Keratinocyte (primary cell): Measurements from ENCODE around the gene RASA3. TPM values are rescaled to one million over a fixed set of nuclear protein-coding genes. Genes with fewer than 3 reads are reported as not detected.

Experiments
- DNase-seq: peaks from one replicate; pipeline ENCODE4 v3.0.0-alpha.2; 2011; ENCODE audit warnings: low read depth, missing footprints, low spot score
- FAIRE-seq: peaks from 2 replicates; lab custom pipeline; 2011; peaks lifted over from hg19 to GRCh38; lab: Jason Lieb, UNC
- H2AFZ ChIP-seq: 2 replicates; pipeline ENCODE4 v1.6.0; 2012; ENCODE audit warnings: low read length, control low read depth, inconsistent platforms; ENCODE audit not compliant: control insufficient read depth
- H3K27ac ChIP-seq: 2 replicates; pipeline ENCODE4 v1.5.1; 2011; ENCODE audit warnings: low read length; ENCODE audit not compliant: control insufficient read depth, insufficient read depth
- H3K27me3 ChIP-seq: 3 replicates; pipeline ENCODE4 v1.6.0; 2011; ENCODE audit warnings: low read length; ENCODE audit not compliant: control insufficient read depth, insufficient read depth; ENCODE audit errors: extremely low read depth
- H3K36me3 ChIP-seq, 2 experiments: 2 replicates in 1 of 2; 3 replicates in 1 of 2; pipeline ENCODE4 v1.5.1; 2011; ENCODE audit warnings: low read length in 2 of 2, mild to moderate bottlenecking in 1 of 2; ENCODE audit not compliant: control insufficient read depth in 2 of 2, insufficient read depth in 2 of 2; ENCODE audit errors: extremely low read depth in 1 of 2
- H3K4me1 ChIP-seq: 3 replicates; pipeline ENCODE4 v1.5.1; 2011; ENCODE audit warnings: low read length; ENCODE audit not compliant: control insufficient read depth, insufficient read depth; ENCODE audit errors: extremely low read depth
- H3K4me2 ChIP-seq: 3 replicates; pipeline ENCODE4 v1.6.0; 2011; ENCODE audit warnings: low read depth, low read length; ENCODE audit not compliant: control insufficient read depth, insufficient read depth; ENCODE audit errors: extremely low read depth
- H3K4me3 ChIP-seq, 3 experiments: fragments of 200-600 bp in 1 of 3; sonication (generic) in 1 of 3; 2 replicates in 2 of 3; 3 replicates in 1 of 3; pipeline ENCODE4 v1.5.1; 2011 to 2016; ENCODE audit warnings: low read length in 3 of 3, mild to moderate bottlenecking in 3 of 3, control low read depth in 2 of 3, inconsistent platforms in 1 of 3, low read depth in 1 of 3, mixed read lengths in 1 of 3, mixed run types in 1 of 3, moderate library complexity in 1 of 3; ENCODE audit not compliant: control insufficient read depth in 2 of 3, insufficient read depth in 2 of 3; ENCODE audit errors: extremely low read depth in 1 of 3
- H3K79me2 ChIP-seq: 2 replicates; pipeline ENCODE4 v1.6.0; 2012; ENCODE audit warnings: low read length; ENCODE audit not compliant: control insufficient read depth, insufficient read depth
- H3K9ac ChIP-seq: 3 replicates; pipeline ENCODE4 v1.6.0; 2011; ENCODE audit warnings: low read length; ENCODE audit not compliant: control insufficient read depth, insufficient read depth; ENCODE audit errors: extremely low read depth
- H3K9me1 ChIP-seq: 3 replicates; pipeline ENCODE4 v1.6.0; 2011; ENCODE audit warnings: low read length; ENCODE audit not compliant: control insufficient read depth, insufficient read depth; ENCODE audit errors: extremely low read depth
- H3K9me3 ChIP-seq: 2 replicates; pipeline ENCODE4 v1.5.1; 2012; ENCODE audit warnings: low read depth, low read length; ENCODE audit not compliant: control insufficient read depth
- H4K20me1 ChIP-seq: 3 replicates; pipeline ENCODE4 v1.6.0; 2011; ENCODE audit warnings: low read length; ENCODE audit not compliant: control insufficient read depth, insufficient read depth; ENCODE audit errors: extremely low read depth
- CTCF ChIP-seq, 3 experiments: IDR thresholded peaks in 1 of 3; conservative IDR thresholded peaks in 1 of 3; optimal IDR thresholded peaks in 1 of 3; 2 replicates in 2 of 3; 3 replicates in 1 of 3; pipeline versions ENCODE3 to v1.5.1; 2011; ENCODE audit warnings: low read length in 3 of 3, mild to moderate bottlenecking in 3 of 3, moderate library complexity in 2 of 3, control low read depth in 1 of 3, inconsistent platforms in 1 of 3; ENCODE audit not compliant: insufficient read depth in 2 of 3; ENCODE audit errors: extremely low read depth in 1 of 3
- EZH2 ChIP-seq: IDR thresholded peaks from one replicate; pipeline ENCODE4 v1.6.1; 2012; ENCODE audit warnings: inconsistent platforms, mild to moderate bottlenecking, low read length, moderate library complexity
- dilution Hi-C: fragments of 300-500 bp; cut with MboI; formaldehyde crosslinking; loops from one replicate; pipeline ENCODE4 v1.7.0; 2020; ENCODE audit warnings: low sequenced_read_pairs; ENCODE audit not compliant: extremely low pct_ligation_motif_present
- polyA plus RNA-seq, 5 experiments: library from polyadenylated mRNA; depleted of rRNA in 3 of 5; stranded (reverse) in 3 of 5; stranded (forward) in 1 of 5; unstranded in 1 of 5; fragments of >200 nt; gene quantifications; 1 replicate in 1 of 5; 2 replicates in 3 of 5; 3 replicates in 1 of 5; pipeline versions ENCODE4 v1.2.1 to v1.2.3, GENCODE V29; 2011 to 2012; ENCODE audit warnings: missing spikeins in 2 of 5, low read depth in 1 of 5, low replicate concordance in 1 of 5

RASA3 gene
- polyA plus RNA-seq, 1 donor (not counting 4 experiments of a cell fraction or from before 2014, with no cell fraction given) = 4.1 TPM

GRCh38 chr13:114043421-114044053 lies 88.9 kb downstream of the RASA3 start:
- no peaks in the 10 kb centered on the region for H3K4me1 ChIP-seq
- H3K9me1 ChIP-seq = no peaks in the 10 kb centered on the region
- no peak overlapping the region for H3K4me3 ChIP-seq
- DNase-seq (no peak), FAIRE-seq (no peak)
- H3K9me3 ChIP-seq = no peaks in the 10 kb centered on the region
- no peaks in the 10 kb centered on the region for H3K27me3 ChIP-seq
- no peak overlapping the region for H3K4me2 ChIP-seq
- H4K20me1 ChIP-seq = no peaks in the 10 kb centered on the region
- H3K27ac ChIP-seq = no peak overlapping the region
- dilution Hi-C loops = no loop called here
- H3K9ac ChIP-seq = no peak overlapping the region
- no peak overlapping the region for H2AFZ ChIP-seq
- no peaks in the 10 kb centered on the region for H3K36me3 ChIP-seq
- H3K79me2 ChIP-seq = no peaks in the 10 kb centered on the region
- no peak for TF ChIP-seq EZH2
- TF ChIP-seq CTCF (optimal IDR thresholded peaks at IDR 0.05 in 1 of 3, IDR thresholded peaks at IDR 0.05 in 1 of 3, conservative IDR thresholded peaks at IDR 0.05 in 1 of 3; ENCODE audit: extremely low read depth in 1 of 3, insufficient read depth in 2 of 3, low read length in 3 of 3) = no peak

GRCh38 chr13:114042066-114042815 lies 90.2 kb downstream of the RASA3 start:
- TF ChIP-seq CTCF (optimal IDR thresholded peaks at IDR 0.05 in 1 of 3, IDR thresholded peaks at IDR 0.05 in 1 of 3, conservative IDR thresholded peaks at IDR 0.05 in 1 of 3; ENCODE audit: extremely low read depth in 1 of 3, insufficient read depth in 2 of 3, low read length in 3 of 3) (no peak), EZH2 (no peak)
- dilution Hi-C loops = no loop called here
- no peak overlapping the region for H3K4me2 ChIP-seq
- no peaks in the 10 kb centered on the region for H3K36me3 ChIP-seq
- H3K4me1 ChIP-seq = no peaks in the 10 kb centered on the region
- no peak for FAIRE-seq
- H3K4me3 ChIP-seq = no peak overlapping the region
- no peaks in the 10 kb centered on the region for H4K20me1 ChIP-seq
- no peak overlapping the region for H2AFZ ChIP-seq
- no peaks in the 10 kb centered on the region for H3K9me1 ChIP-seq
- no peak overlapping the region for H3K27ac ChIP-seq
- H3K9me3 ChIP-seq = no peaks in the 10 kb centered on the region
- no peak overlapping the region for H3K9ac ChIP-seq
- no peak for DNase-seq
- no peaks in the 10 kb centered on the region for H3K79me2 ChIP-seq
- no peaks in the 10 kb centered on the region for H3K27me3 ChIP-seq
